Activated naive CD4-positive, alpha-beta T cell treated with anti-CD3 and anti-CD28 coated beads, Interleukin-2, amount 10 ng/mL, durations not matched to agents 7 days and 5 days (primary cell): ENCODE measurements around the gene UBXN6.
A peak's percentile ranks its signal among the peaks of the same experiment; 100 is the strongest.

Experiments used
- CTCF ChIA-PET: fragments of 350-600 bp; sonication (Branson Sonifier 250); formaldehyde crosslinking; loops from one replicate; lab custom pipeline; 2021; ENCODE audit warnings: antibody characterized with exemption; lab: Charles Lee
- DNase-seq: peaks from one replicate; pipeline ENCODE4 v3.0.0-alpha.2; 2020
- H3K27ac Mint-ChIP-seq: one replicate; pipeline ENCODE4 v1.8.0; 2021; ENCODE audit warnings: mild to moderate bottlenecking, moderate library complexity, mixed read lengths
- H3K27me3 Mint-ChIP-seq: one replicate; pipeline ENCODE4 v1.8.0; 2021; ENCODE audit warnings: mild to moderate bottlenecking, mixed read lengths
- H3K36me3 Mint-ChIP-seq: one replicate; pipeline ENCODE4 v1.8.0; 2021; ENCODE audit warnings: mixed read lengths
- H3K4me1 Mint-ChIP-seq: one replicate; pipeline ENCODE4 v1.8.0; 2021; ENCODE audit warnings: mixed read lengths
- H3K4me3 Mint-ChIP-seq: one replicate; pipeline ENCODE4 v1.8.0; 2021; ENCODE audit warnings: mild to moderate bottlenecking, moderate library complexity, mixed read lengths
- H3K9me3 Mint-ChIP-seq: one replicate; pipeline ENCODE4 v1.8.0; 2021; ENCODE audit warnings: mixed read lengths

The UBXN6 gene

DNA sequence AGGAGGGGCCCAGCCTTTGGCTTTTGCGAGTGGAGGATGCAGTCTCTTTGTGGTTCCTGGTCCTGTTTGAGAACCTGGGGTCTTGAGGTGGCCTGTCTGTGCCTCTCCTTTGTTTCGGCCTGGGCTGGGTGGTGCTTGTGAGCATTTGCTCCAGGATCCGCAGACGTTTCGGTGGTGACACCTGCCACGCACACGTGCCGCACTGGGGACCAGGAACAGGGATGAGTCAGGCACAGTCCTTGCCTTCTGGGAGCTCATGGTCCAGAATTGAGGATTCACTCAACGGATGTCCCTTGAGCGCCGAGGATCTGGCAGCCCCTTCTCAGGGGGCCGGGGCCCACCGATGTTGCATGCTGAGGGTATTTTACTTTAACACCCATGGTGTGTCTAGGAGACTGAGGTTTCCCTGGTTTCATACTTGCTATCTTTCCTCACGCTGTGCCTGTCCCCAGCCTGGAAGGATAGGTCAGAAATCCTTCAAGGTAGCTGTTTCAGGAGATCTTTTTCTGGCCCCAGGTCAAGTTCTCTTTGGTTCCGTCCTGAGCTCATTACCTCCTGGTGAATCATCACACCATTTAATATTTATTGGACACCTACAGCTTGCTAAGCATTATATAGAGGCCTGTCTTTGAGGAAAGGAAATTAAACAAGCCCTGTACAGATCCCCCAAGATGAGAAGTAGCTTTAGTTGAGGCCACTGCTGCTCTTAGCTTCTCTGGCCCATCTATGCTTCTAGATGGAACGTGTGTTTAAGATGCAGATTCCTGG is 19.6 kb upstream of the UBXN6 start:
- H3K36me3 Mint-ChIP-seq = peaks cover 12% of the 10 kb centered on the region
- H3K27me3 Mint-ChIP-seq = no peaks in the 10 kb centered on the region
- CTCF ChIA-PET = interaction anchor here (0.7 kb wide), 1 partner anchor 161 kb away, joined by 3 read pairs; no protein-coding TSS in a partner anchor
- H3K9me3 Mint-ChIP-seq = no peaks in the 10 kb centered on the region
- H3K4me3 Mint-ChIP-seq = no peak overlapping the region
- peaks cover 20% of the 10 kb centered on the region for H3K4me1 Mint-ChIP-seq
- H3K27ac Mint-ChIP-seq = no peak overlapping the region
- DNase-seq = no peak

DNA sequence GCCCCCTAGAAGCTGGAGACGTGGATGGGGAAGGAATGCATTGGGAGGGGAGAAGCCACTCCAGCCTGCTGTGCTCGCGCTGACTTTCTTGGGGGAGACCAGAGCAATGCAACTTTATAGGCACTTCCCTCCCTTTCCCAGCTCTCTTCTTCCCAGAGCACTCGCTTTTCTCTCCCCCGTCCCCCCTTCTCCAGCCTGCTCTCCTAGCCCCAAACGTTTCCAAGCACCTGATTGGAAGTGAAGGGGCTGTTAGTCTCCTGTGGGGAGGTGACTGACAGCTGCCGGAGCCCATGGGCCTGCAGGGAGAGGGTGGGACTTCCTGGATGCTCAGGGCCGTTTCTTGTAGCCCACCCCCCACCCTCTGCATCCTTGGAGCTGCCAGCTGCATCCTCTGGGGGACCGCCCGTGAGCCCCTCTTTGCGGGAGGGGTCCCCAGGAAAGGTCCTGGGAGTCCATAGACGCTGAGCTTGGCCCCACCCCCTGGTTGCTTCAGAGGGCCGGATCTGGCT is 17.0 kb upstream of the UBXN6 start:
- Mint-ChIP-seq H3K36me3 (peaks cover 9% of the 10 kb centered on the region), H3K9me3 (no peaks in the 10 kb centered on the region), H3K4me3 (peak overlapping the region; percentile 74), H3K4me1 (peaks cover 20% of the 10 kb centered on the region), H3K27ac (peak overlapping the region; percentile 56), H3K27me3 (no peaks in the 10 kb centered on the region)
- CTCF ChIA-PET = no interaction called here
- DNase-seq = peak; percentile 49

DNA sequence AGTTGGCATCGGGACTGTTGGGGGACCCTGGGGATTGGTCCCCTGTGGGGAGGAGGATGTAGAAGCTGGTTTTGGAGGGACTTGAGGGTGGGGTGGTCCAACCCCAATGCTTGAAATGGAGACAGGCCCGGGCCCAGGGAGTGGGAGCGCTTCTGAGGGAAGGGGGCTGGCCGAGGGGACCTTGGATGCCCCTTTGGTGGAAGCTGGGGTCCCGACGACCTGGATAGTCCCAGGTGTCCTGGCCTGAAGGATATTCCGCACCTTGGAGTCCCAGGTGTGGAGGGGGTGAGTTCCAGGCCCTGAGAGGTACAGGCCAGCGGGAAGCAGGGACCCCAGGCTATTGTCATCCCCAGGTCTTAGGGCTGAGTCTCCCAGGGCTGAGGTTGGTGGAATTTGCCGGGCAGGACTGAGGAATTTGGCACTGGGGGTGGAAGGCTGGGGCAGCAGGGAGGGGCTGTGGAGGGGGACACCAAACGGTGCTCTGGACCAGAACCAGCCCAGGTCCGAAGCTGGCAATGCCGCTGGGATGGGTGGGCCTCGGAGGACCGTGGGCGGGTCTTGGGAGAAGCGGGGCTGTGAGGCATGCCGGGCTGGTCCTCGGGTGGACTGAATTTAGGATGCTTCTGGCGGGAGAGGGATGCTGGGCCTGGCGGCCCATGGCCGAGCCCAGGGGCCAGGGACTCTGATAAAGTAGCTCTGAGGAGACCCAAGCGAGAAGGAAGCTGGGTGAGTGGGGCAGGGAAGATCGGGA is 16.3 kb upstream of the UBXN6 start:
- peaks cover 9% of the 10 kb centered on the region for H3K36me3 Mint-ChIP-seq
- no peaks in the 10 kb centered on the region for H3K27me3 Mint-ChIP-seq
- H3K9me3 Mint-ChIP-seq = no peaks in the 10 kb centered on the region
- H3K4me3 Mint-ChIP-seq = peak overlapping the region; percentile 74
- H3K4me1 Mint-ChIP-seq = peaks cover 20% of the 10 kb centered on the region
- DNase-seq = no peak
- CTCF ChIA-PET = no interaction called here
- H3K27ac Mint-ChIP-seq = peak overlapping the region; percentile 56

DNA sequence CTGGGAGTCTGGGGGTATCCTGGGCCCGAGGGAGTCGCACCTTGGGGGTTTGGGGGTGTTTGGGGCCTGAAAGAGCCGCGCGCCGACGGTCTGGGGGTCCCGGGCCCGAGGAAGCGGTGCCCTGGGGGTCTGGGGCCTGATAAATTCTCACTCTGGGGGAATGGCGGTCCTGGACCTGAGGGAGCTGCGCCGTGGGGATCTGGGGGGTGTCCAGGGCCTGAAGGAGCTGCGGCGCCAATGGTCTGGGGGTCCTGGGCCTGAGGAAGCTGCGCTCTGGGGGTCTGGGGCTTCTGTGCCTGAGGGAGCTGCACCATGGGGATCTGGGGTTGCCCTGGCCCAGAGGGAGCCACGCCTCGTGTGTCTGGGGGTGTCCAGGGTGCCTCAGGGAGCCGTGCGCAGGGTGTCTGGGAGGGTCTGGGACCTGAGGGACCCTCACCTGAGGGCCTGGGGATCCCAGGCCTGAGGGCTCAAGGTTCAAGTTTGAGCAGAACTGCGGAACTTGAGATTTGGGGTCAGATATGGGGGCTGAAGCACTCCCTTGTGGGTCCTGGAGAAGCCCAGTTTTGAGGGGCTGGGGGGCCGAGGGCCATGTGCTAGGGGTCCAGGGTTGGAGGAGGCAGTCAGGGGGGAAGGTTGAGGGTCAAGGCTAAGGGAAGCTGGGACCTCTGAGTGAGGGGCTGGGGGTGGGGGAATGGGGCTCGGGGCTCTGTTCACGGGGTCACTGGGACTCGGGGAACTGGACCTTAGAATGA is 15.6 kb upstream of the UBXN6 start:
- H3K27me3 Mint-ChIP-seq = no peaks in the 10 kb centered on the region
- CTCF ChIA-PET = no interaction called here
- peak overlapping the region; percentile 74 for H3K4me3 Mint-ChIP-seq
- peak overlapping the region; percentile 37 for H3K27ac Mint-ChIP-seq
- peaks cover 20% of the 10 kb centered on the region for H3K4me1 Mint-ChIP-seq
- DNase-seq = no peak
- peaks cover 9% of the 10 kb centered on the region for H3K36me3 Mint-ChIP-seq
- H3K9me3 Mint-ChIP-seq = no peaks in the 10 kb centered on the region

DNA sequence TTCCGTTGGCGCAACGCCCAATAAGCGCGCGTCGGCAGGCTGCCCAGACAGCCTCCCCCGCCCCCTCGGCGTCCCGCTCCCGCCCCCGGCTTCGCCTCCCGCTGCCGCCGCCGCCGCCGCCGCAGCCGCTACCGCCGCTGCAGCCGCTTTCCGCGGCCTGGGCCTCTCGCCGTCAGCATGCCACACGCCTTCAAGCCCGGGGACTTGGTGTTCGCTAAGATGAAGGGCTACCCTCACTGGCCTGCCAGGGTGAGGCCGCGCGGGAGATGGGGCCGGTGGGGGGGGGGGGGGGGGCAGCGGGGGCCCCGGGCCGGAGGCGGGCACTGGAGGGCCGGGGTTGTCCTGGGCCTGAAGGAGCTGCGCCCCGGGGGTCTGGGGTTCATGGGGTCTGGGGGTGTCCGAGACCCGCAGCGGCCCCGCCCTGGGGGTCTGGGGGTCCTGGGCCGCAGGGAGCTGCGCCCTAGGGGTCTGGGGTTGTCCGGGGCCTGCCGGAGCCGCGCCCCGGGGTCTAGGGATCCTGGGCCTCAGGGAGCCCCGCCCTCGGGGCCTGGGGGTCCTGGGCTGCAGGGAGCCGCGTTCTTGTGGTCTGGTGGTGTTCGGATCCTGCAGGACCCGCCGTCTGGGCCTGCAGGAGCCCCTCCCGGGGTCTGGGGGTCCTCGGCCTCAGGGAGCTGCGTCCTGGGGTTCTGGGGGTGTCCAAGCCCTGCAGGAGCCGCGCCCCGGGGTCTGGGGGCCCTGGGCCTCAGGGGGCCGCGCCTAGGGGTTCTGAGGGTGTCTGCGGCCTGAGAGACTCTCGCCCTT is 14.8 kb upstream of the UBXN6 start, which contains the start of gene HDGFL2:
Gene HDGFL2, plus strand, starts transcription at position 124 of the 801 bp plus-strand sequence. Its CDS starts 54 bp downstream, at position 178.
- Mint-ChIP-seq H3K9me3 (no peaks in the 10 kb centered on the region), H3K27me3 (no peaks in the 10 kb centered on the region), H3K4me1 (peaks cover 20% of the 10 kb centered on the region), H3K36me3 (peaks cover 4% of the 10 kb centered on the region), H3K4me3 (peak within 1 kb of the TSS; percentile 74), H3K27ac (peak within 1 kb of the TSS; percentile 37)
- DNase-seq = peak; percentile 27
- CTCF ChIA-PET = interaction anchor here (1.0 to 1.9 kb wide), 3 partner anchors 71 to 485 kb away, joined by 3 to 11 read pairs (median 3); partner anchors contain the start of genes CHAF1A and SH3GL1

DNA sequence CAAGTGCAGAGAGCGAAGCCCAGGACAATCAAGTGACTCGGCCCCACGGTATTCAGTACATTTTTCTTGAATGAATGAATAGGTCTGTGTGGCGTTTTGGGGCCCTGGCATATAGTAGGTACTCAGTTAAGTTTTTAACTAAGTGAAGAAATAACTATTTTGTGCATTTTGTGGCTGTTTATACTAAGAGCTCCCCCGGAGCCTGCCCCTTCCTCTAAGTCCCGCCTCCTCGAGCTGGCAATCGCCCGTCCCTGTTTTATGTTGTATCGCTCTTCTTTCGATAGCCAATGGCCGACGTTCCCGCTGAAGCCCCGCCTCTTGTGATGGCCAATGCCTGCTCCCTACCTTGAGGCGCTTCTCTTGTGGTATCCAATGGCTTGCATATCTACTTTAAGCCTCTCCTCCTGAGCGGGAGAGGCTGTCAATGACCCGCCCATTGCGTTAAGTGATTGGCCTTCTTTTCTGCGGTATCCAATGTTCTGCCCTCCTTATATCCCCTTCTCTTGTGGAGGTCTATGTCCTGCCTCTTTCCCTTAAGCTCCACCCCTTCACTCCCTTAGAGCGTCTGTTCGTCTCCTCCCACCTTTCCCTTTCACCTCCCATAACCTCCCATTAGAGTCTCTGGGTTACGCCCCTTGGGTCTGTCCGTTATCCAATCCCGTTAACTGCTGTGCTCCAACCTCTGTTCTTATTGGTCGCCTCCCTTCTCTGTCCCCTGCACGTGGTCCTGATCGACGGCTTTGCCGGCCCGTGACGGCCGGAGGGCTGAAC is 14.0 kb upstream of the UBXN6 start:
- peak; percentile 99 for DNase-seq

DNA sequence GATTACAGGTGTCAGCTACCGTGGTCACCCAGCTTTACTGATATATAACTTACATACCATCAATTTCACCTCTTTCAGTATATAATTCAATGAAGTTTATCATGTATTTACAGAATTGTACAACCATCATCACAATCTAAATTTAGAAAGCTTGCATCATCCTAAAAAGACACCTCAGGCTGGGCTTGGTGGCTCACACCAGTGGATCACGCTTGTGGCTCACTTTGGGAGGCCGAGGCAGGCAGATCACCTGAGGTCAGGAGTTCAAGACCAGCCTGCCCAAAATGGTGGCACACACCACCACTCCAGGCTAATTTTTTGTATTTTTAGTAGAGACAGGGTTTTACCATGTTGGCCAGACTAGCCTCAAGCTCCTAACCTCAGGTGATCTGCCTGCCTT is 10.2 kb upstream of the UBXN6 start:
- CTCF ChIA-PET = no interaction called here
- H3K36me3 Mint-ChIP-seq = no peaks in the 10 kb centered on the region
- no peak for DNase-seq
- no peaks in the 10 kb centered on the region for H3K4me1 Mint-ChIP-seq
- no peaks in the 10 kb centered on the region for H3K27me3 Mint-ChIP-seq
- H3K4me3 Mint-ChIP-seq = no peak overlapping the region
- no peaks in the 10 kb centered on the region for H3K9me3 Mint-ChIP-seq
- H3K27ac Mint-ChIP-seq = no peak overlapping the region

More for the DNA sequence above, 14.0 kb upstream of the UBXN6 start:
- Mint-ChIP-seq H3K36me3 (peaks cover 3% of the 10 kb centered on the region), H3K4me1 (peaks cover 20% of the 10 kb centered on the region), H3K9me3 (no peaks in the 10 kb centered on the region), H3K27ac (no peak overlapping the region), H3K4me3 (no peak overlapping the region), H3K27me3 (no peaks in the 10 kb centered on the region)
- CTCF ChIA-PET = interaction anchor here (1.0 to 1.9 kb wide), 5 partner anchors 9 to 484 kb away, joined by 3 to 11 read pairs (median 4); partner anchors contain the start of genes CHAF1A and SH3GL1

DNA sequence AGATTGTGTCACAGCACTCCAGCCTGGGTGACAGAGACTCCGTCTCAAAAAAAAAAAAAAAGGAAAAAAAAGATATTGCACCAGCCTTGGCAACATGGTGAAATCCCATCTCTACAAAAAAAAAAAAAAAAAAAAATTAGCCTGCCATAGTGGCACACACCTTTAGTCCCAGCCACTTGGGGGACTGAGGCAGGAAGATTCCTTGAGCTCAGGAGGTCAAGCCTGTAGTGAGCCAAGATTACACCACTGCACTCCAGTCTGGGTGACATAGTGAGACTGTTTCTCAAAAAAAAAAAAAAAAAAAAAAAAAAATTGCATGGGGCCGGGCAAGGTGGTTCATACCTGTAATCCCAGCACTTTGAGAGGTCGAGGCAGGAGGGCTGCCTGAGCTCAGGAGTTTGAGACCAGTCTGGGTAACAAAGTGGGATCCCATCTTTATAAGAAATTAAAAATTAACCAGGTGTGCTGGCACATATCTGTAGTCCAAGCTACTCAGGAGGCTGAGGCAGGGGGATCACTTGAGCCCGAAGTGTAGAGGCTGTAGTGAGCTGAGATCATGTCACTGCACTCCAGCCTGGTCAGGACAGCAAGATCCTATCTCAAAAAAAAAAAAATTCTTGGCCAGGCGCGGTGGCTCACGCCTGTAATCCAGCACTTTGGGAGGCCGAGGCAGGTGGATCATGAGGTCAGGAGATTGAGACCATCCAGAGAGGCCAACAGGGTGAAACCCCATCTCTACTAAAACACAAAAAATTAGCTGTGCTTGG is 7.4 kb upstream of the UBXN6 start:
- no peak overlapping the region for H3K27ac Mint-ChIP-seq
- CTCF ChIA-PET = no interaction called here
- no peak for DNase-seq
- no peaks in the 10 kb centered on the region for H3K4me1 Mint-ChIP-seq
- H3K27me3 Mint-ChIP-seq = no peaks in the 10 kb centered on the region
- no peaks in the 10 kb centered on the region for H3K9me3 Mint-ChIP-seq
- no peaks in the 10 kb centered on the region for H3K36me3 Mint-ChIP-seq
- H3K4me3 Mint-ChIP-seq = no peak overlapping the region

DNA sequence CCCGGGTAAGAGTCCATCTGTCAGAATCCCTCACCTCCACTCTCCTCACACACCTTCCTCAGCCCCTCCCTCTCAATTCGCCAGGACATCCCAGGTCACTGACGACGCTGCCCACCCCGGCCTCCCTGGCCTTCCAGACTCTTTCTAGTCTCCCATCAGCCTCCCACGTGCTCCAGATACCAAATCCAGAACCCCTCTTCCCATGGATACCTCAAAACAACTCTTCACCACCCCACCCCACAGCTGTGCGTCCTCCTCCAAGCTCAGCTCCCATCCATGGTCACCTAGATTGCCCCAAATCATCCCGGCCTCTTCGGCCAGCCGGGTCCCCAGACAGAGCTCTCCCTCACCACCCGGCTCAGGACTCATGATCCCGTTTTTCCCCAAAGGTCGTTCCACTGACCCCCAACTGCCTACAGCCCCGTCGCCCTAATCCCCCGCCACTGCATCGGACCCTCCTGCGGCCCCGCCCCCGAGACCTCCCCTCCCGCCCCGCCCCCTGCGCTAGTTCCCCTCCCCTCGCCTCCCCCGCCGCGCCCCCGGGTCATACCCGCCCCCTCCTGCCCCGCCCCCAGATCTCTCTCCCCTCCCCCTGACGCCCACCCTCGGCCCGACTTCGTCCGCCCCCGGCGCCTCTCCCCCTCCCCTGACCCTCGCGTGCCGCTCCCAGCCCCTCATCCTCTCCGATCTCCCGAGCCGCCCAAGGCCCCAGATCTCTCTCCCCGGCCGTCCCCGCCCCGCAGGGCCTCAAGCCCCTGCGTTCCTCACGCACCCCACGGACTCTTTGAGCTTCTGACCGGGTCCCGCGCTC is 546 bp downstream of the UBXN6 start:
- Mint-ChIP-seq H3K36me3 (peaks cover 5% of the 10 kb centered on the region), H3K27ac (peak overlapping the region; percentile 83), H3K9me3 (no peaks in the 10 kb centered on the region), H3K27me3 (peaks cover 5% of the 10 kb centered on the region), H3K4me3 (peak overlapping the region; percentile 77), H3K4me1 (peaks cover 21% of the 10 kb centered on the region)
- DNase-seq = peak; percentile 66
- CTCF ChIA-PET = interaction anchor here (1.8 kb wide), 1 partner anchor 190 kb away, joined by 4 read pairs; no protein-coding TSS in a partner anchor

DNA sequence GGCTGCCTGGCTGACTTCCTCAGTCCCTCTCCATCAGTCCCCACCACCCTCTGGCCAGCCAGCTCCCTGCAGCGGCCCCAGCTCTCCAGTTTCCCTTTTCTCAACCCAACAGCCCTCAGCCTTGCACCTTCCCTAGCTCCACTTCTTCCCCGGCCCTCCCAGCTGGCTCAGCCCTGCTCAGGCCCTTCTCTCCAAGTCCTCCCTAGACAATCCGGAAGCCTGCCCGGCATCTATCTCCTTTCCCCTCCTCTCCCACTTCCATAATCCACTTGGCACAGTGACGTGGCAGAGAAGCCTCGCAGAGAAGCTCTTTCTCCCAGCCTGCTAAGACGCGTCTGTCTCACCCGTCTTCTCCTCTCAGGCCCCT is 1.1 kb downstream of the UBXN6 start:
- H3K36me3 Mint-ChIP-seq = peaks cover 5% of the 10 kb centered on the region
- peaks cover 5% of the 10 kb centered on the region for H3K27me3 Mint-ChIP-seq
- CTCF ChIA-PET = interaction anchor here (1.8 kb wide), 1 partner anchor 189 kb away, joined by 4 read pairs; no protein-coding TSS in a partner anchor
- DNase-seq = no peak
- H3K9me3 Mint-ChIP-seq = no peaks in the 10 kb centered on the region
- peak overlapping the region; percentile 77 for H3K4me3 Mint-ChIP-seq
- peaks cover 21% of the 10 kb centered on the region for H3K4me1 Mint-ChIP-seq
- H3K27ac Mint-ChIP-seq = peak overlapping the region; percentile 83

DNA sequence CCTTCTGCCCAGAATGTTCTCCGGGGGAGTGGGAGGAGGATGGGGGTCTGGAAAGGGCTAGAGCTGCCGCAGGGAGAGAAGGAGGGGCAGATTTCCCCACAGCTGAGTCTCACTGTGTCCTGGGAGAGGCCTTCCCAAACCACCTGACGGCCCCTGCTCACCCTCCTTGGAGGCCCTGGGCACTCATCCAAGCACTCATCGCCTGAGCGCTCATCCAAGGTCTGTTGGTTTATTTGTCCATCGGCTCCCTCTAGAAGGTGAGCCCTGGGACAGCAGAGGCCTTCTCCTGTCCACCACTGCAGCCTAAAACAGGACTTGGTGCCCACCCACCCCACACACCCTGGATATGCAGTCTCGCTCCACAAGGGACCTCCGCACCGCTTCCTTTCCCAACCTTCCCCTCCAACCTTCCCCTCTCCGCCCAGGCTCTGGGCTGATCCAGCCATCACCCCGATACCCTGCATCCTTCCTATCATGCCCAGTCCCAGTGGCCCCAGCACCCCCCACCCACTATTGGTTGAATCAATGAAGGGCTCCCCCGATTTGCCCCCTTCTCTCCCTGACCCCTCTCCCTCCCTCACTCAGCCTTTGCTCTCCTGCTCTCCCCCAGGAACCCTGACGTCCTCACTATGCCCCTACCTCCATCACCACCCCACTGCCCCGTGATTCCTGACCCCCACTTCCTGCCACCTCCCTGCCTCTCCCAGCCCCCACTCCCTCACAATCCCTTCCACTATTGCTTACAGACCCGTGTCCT is 1.7 kb downstream of the UBXN6 start:
- peak; percentile 34 for DNase-seq
- Mint-ChIP-seq H3K4me3 (peak overlapping the region; percentile 77), H3K9me3 (no peaks in the 10 kb centered on the region), H3K4me1 (peaks cover 21% of the 10 kb centered on the region), H3K27me3 (peaks cover 5% of the 10 kb centered on the region), H3K27ac (peak overlapping the region; percentile 83), H3K36me3 (peaks cover 5% of the 10 kb centered on the region)
- CTCF ChIA-PET = interaction anchor here (1.8 kb wide), 1 partner anchor 189 kb away, joined by 4 read pairs; no protein-coding TSS in a partner anchor
